Activated T-cell treated with anti-CD3 and anti-CD28 coated beads for 4 hours (primary cell): ENCODE results near the gene ZBTB34.

Experiments used
- DNase-seq: peaks from one replicate; pipeline ENCODE4 v3.0.0-alpha.2; 2020

The ZBTB34 gene

DNA sequence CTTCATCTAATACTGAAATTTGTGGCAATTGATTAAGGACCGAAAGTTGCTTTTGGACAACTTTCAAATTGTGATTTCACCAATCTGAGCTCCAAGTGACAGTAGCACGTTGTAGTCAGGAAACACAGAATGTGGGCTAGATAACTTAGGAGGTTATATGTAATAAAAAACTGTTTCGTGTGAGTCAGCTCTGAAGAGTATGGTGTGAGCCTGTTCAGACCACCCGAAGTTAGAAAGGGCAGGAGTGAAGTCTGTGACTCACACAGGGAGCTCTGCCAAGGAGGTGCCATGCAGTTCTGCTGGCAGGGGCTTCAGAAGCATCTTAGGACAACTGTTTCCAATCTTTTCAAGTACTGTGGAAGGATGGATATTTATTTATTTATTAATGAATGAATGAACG lies 16.4 kb upstream of the ZBTB34 start:
- no peak for DNase-seq

GRCh38 chr9:126847051-126847450 lies 13.4 kb upstream of the ZBTB34 start:
- no peak for DNase-seq

DNA sequence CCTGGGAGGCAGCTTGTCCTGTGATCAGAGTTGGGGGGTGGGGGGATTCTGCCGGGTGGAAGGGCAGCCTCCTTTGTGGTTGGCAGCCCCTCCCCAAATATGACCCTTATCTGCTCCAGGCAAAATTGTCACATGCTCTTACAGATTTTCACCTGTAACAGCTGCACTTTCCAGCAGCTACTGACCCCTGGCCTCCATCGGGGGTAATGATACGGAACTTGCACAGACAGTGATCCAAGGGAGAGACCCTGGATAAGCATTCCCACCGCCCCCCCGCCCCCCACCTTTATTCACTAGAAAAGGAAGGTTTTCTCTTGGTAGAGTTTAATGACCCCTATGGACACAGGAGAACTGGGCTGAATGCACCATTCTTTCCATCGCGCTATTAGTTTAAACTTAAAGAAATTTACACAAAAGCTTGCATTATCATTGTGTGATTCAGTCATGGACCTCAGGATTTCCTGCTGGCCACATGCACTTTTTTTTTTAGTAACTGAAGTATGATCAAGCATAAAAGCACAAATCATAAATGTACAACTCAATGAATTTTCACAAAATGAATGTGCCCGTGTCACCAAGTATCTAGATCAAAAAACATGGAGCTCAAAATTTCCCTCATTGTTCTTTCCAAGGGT lies 10.7 kb upstream of the ZBTB34 start:
- DNase-seq, result no peak

DNA sequence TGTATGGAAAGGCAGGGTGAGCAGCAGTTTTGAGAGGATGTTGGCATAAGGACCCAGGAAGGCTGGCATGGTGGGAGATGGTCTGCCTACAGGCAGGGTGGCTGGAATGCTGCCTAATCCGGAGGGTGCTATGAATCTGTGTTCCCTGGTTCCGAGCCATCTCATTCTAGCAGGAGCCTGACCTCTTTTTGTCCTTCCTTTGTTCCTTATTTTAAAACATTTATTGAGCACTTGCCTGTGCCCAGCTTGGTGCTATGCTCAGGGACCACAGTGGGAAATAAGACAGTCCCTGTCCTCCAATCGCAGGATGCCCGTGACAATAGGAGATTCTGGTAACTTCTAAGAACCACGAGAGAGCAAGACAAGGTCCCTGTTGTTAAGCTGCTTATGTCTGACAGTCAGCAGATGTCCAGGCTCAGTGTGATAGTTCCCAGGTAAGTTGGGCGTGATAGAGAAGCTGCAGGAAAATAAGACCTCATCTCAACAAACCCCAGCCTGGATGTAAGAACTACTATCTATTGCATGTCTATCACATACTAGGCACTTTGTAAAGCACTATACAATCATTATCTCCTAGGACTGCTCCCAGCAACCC lies 9.1 kb upstream of the ZBTB34 start:
- no peak for DNase-seq

DNA sequence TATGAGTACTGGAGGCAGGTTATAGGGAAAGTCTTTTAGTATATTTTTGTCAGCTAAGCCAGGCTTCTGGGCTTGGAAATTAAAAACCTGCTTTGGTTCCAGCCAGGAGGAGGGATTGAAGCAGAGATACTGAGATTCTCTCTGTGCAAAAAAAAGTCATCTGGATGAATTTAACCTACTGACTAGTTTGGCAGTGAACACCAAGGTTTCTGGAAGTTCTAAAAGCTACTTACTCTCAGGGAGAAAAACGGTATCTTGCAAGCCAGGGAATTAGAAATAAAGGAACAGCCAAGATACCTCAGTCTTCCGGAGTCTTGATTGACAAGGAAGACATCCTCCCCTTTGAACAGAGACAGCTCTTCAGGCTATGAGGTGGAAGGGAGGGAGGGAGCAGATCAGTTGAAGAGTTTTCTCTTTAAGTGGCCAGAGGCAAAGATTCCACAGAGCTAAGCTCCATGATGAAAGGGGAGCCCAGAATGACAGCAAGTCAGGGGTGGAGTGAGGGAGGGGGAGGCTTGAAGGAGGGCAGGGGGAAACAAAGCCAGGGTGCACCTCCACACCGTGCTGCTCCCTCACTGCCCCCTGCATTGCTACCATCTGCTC lies 8.3 kb upstream of the ZBTB34 start:
- DNase-seq, result no peak

DNA sequence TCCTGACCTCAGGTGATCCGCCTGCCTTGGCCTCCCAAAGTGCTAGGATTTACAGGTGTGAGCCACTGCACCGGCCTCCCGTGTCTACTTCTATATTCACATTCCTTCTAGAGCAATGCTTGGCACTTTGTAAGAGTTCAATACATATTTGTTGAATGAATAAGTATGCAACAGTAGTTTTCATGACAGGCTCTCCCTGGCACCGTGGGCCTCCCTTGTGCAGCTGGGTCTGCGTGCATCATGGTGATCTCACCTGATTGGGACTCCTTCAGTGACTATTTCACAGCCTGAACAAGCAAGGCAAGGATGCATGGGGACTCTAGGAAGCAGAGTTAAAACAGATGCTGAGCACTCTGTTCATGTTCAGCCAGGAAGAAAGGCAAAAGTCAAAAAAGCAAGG lies 6.8 kb upstream of the ZBTB34 start:
- no peak for DNase-seq

DNA sequence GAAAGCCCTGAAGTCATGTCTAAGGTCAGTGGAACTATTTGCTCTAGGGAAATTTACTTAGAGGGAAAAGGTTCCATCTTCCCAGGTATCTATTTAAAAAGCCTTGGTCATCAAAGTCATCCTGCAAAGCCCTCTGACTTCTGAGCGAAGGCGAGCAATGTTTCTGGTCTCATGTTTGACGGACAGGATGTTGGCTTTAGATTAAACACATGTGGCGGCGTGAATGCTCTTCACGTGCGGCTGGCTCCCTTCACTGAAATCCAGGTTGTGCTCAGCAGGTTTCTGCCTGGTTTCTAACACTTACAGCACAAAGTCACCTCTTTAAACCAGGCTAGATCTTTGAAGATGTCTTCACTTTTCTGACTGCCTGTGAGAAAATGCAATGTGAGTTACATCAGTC lies 5.7 kb upstream of the ZBTB34 start:
- DNase-seq, result no peak

GRCh38 chr9:126856326-126856877 lies 4.0 kb upstream of the ZBTB34 start:
- DNase-seq, result no peak

GRCh38 chr9:126857261-126857960 lies 3.0 kb upstream of the ZBTB34 start:
- DNase-seq, result no peak

- DNase-seq, result no peak
Measured at GRCh38 chr9:126859111-126859510, 1.3 kb upstream of the ZBTB34 start.

DNA sequence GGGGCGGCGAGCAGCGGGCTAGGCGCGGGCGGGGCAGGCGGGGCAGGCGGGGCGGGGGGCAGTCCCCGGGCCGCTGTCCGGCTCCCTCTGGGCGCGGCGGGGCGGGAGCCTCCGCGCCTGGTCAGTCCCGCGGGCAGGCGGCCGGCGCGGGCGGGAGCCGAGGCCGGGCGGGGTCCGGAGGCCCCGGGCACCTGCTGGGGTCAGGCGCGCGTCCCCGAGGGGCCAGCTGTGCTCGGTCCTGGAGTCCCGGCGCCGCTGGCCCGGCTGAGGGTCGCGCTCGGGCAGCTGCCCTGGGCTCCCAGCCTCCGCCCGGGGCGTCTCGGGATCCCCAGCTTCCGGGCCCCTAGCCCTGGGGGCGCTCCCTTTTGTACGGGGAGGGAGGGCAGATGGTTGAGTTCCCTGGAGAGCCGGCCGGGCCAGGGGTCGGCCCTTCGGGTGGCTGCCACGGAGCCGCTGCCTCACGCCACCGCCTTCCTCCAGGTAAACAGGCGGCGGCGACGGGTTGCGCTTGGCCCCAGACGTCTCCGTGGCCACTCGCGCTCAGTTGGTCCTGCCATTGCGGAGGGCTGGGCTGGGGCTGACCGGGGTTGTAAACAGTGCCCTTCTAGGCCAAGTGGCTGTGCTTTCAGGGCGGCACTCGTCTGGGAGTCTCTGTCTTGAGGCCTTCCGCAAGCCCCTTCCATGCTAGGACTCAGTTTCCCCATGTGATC lies 473 bp downstream of the ZBTB34 start:
- DNase-seq, result no peak

DNA sequence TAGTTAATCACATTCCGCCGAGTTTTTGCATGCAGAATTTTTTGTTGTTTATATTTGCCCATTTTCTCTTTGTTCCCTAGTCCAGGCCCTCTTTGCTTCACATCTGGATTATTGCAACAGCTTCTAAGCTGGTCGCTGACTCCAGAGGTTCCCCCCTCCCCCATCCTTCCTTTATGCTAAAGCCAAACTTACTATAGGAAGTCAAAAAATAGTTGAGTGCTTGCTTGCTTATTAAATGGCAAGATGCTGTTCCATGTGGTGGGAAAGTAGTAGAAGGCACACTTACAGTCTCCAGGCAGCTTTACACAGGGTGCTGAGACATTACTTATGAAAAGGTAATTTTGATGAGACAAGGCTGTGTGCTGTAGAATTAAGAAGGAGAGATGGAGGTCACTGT lies 1.3 kb downstream of the ZBTB34 start:
- no peak for DNase-seq

DNA sequence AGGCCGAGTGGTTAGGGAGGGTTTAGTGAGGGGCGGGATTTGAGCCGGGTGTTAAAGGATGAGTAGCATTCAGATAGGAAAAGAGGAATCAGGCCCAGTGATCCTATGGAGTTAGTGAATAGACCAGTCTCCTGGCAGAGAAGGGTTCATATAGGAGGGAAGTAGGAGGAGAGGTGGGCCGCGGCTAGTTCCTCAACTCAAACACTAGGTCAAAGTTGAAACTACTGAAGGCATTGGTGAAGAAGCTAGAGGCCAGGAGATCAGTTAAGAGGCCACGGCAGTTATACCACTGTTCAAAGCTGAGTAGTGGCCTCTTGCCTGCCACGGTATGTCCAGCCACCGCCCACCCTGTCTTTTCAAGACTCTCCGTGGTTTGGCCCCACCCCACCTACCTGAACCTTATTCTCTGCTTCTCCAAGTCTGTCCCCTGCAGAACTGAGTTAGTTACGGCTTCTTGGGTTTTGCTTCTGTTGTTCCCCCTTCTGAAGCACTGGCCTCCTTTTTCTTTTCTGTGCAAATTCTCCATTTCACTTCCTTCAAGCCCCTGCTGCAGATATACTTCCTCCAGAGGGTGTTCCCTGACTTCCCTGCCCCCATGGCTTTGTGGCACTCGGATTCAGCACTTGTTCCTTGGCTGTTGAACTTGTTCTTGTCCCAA lies 1.8 kb downstream of the ZBTB34 start:
- no peak for DNase-seq

DNA sequence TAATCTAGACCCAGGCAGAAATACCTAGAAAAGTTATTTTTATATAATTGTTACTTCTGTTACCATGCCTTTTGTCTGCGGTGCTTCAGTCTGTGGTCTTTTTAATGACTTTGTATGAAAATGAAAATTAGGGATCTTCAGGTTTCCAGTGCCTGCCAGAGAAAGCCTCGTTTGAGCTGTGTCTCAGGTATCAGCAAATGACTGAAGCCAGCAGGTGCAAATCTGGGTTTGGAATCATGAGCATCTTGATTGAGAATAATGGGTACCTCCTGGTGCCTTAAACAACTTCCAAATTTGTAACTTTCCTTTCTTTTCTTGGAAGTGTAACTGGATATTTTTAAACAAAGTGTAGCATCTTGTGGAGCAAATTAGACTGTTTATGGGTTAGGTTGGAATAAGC lies 4.3 kb downstream of the ZBTB34 start:
- no peak for DNase-seq

- no peak for DNase-seq
Measured at GRCh38 chr9:126869368-126869767, 8.9 kb downstream of the ZBTB34 start.

GRCh38 chr9:126872516-126872915 lies 12.1 kb downstream of the ZBTB34 start:
- no peak for DNase-seq

DNA sequence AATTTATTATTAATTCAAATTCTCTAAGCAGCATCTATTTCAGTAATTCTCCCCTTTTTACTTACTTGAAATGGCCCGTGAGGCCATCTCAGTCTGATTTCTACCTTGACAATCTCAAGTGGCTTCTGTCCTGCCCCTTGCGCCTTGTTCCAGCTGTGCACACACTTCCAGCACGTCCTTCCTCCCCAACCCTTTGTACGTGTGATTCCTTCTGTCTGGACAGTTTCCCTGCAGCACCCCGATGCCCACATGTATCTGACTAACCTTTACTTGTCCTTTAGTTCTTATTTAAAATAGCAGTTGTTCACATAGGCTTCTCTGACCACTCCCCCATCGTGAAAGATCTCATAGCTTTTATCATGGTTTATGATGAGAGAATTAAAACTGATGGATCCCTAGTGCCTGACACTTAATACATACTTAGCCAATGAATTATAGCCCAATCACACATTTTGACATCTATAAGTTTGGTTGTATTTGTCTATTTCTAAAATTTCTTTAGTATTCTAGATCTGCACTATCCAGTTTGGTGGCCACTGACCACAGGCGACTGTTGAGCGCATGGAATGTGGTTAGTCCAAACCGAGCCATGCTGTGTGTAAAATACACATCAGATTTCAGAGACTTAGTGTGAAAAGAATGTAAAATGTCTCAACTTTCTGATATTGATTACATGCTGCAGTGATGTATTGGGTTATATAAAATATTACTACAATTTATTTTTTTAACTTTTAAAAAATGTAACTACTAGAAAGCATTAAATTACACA lies 14.3 kb downstream of the ZBTB34 start:
- DNase-seq, result no peak

DNA sequence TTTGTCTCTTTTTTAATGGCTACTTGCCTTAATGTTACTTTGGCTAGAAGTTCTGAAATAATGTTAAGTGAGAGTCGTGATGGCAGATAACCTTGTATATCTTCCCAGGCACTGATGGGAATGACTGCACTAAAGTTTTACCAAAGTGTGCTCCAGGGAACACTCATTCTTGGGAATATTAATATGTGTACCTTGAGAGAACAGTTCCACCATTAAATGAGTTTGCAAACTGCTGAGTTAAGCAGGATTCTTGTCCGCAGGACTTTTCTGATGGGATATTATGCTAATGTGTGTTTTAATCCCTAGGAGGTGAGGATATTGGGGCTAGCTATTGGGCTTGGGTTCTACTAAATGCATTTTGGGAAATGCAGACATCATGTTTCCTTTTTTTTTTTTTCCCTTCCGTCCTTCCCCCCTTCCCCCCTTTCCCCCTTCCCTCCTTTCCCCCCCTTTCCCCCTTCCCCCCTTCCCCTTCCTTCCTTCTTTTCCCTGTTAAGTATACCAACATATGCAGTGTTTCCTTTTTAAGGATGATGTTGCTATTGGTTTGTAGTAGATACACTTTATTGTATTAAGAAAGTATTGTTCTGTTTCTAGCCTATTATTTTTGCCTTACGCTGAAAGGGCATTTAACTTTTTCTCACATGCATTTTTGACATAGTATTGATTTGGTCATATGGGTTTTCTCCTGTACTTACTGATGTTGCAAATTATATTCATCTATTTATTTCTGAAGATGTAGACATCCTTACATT lies 15.5 kb downstream of the ZBTB34 start:
- no peak for DNase-seq

- DNase-seq, result no peak
Measured at GRCh38 chr9:126876531-126876930, 16.1 kb downstream of the ZBTB34 start.

GRCh38 chr9:126877418-126877817 lies 17.0 kb downstream of the ZBTB34 start:
- DNase-seq, result no peak

GRCh38 chr9:126879288-126879687 lies 18.8 kb downstream of the ZBTB34 start:
- DNase-seq, result no peak
